Body of pancreas (tissue), 4 donors: ENCODE results near the gene SYNE2.

ENCODE experiments used
- POLR2A ChIP-seq, 3 donors: fragments of 450-650 bp; IDR thresholded peaks; one replicate each; pipeline ENCODE4 v1.6.1; 2016; ENCODE audit warnings: antibody characterized with exemption in 3 of 3, mild to moderate bottlenecking in 2 of 3
- TF ChIP-seq, protein P1 (sequence below), 7 experiments: fragments of 450-650 bp in 4 of 7; fragments of 200-600 bp in 3 of 7; sonication (generic) in 3 of 7; IDR thresholded peaks; one replicate each; pipeline ENCODE4 v1.5.1; 2016 to 2019; ENCODE audit warnings: antibody characterized with exemption in 7 of 7

DNA sequence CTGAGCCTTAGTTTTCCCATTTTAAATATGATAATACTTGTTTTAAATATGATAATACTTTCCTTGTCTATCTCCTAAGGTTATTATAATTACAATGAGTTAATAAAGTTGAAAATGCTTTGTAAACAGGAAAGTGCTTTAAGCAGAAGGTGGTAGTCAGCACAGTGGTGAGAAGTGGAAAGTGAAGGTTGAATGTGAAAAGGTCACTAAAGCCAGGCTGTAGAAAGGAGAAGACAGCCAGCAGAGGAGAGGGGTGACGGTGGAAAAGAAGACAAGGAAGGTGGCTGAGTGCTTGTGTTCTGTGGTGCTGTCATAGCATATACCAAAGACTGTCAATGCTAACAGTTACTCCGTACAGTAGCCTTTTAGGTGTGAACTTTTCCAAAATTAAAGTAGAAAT lies 323.5 kb downstream of the SYNE2 start:
- TF ChIP-seq, protein P1, sequence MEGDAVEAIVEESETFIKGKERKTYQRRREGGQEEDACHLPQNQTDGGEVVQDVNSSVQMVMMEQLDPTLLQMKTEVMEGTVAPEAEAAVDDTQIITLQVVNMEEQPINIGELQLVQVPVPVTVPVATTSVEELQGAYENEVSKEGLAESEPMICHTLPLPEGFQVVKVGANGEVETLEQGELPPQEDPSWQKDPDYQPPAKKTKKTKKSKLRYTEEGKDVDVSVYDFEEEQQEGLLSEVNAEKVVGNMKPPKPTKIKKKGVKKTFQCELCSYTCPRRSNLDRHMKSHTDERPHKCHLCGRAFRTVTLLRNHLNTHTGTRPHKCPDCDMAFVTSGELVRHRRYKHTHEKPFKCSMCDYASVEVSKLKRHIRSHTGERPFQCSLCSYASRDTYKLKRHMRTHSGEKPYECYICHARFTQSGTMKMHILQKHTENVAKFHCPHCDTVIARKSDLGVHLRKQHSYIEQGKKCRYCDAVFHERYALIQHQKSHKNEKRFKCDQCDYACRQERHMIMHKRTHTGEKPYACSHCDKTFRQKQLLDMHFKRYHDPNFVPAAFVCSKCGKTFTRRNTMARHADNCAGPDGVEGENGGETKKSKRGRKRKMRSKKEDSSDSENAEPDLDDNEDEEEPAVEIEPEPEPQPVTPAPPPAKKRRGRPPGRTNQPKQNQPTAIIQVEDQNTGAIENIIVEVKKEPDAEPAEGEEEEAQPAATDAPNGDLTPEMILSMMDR (IDR thresholded peaks at IDR 0.05), result no peak
- TF ChIP-seq POLR2A (IDR thresholded peaks at IDR 0.05), result no peak
